GM12872 (cell line): ENCODE measurements around the gene ACVR1.

Experiments
- CTCF ChIP-seq: IDR thresholded peaks from 3 replicates; pipeline ENCODE4 v1.5.1; 2011; ENCODE audit warnings: low read depth, mild to moderate bottlenecking, low read length, moderate library complexity; ENCODE audit not compliant: insufficient read depth

ACVR1 gene

GRCh38 chr2:157900684-157901083 lies 24.6 kb upstream of the ACVR1 start:
- TF ChIP-seq CTCF: no peak

GRCh38 chr2:157900203-157900602 lies 24.1 kb upstream of the ACVR1 start:
- TF ChIP-seq CTCF: no peak

- TF ChIP-seq CTCF: no peak
Measured at GRCh38 chr2:157899125-157899839, 23.2 kb upstream of the ACVR1 start.

GRCh38 chr2:157898591-157898996 lies 22.5 kb upstream of the ACVR1 start:
- TF ChIP-seq CTCF: no peak

- no peak for TF ChIP-seq CTCF
Measured at GRCh38 chr2:157897106-157897971, 21.2 kb upstream of the ACVR1 start.

- TF ChIP-seq CTCF: no peak
Measured at GRCh38 chr2:157895531-157895930, 19.4 kb upstream of the ACVR1 start.

GRCh38 chr2:157894694-157895435 lies 18.7 kb upstream of the ACVR1 start:
- TF ChIP-seq CTCF: no peak
